K562 (cell line): ENCODE results near the gene NUF2. TPM values are rescaled to one million over a fixed set of nuclear protein-coding genes. Genes with fewer than 3 reads are reported as not detected.
"Not testable (repeated sequence)": the region's sequence is repeated elsewhere in the genome, so short reads cannot be mapped to it uniquely, and the experiment has no call there.

ENCODE experiments used
- ATAC-seq: fragments of 200-7000 bp; cut with Tn5 transposase; 3 replicates; pipeline ENCODE4 v1.9.1; 2020; ENCODE audit warnings: moderate library complexity
- BruUV-seq: library from RNA; stranded (reverse); fragments of 400-500 nt; replicated peaks from 2 replicates; lab custom pipeline; 2021; lab: Mats Ljungman, UMichigan
- CTCF ChIA-PET: fragments of 300-600 bp; formaldehyde crosslinking; extraction: SDS; loops from one replicate; lab custom pipeline; 2021; ENCODE audit warnings: low intra/inter-chr PET ratio; lab: Yijun Ruan, JAX
- POLR2A ChIA-PET: fragments of 300-600, 350-650 bp; sonication (Branson Sonifier 250); formaldehyde crosslinking; extraction: SDS; loops from one replicate; lab custom pipeline; 2021; ENCODE audit warnings: antibody characterized with exemption, inconsistent platforms; lab: Yijun Ruan, JAX
- DNase-seq, 4 experiments: peaks; one replicate each; pipeline versions ENCODE4 v3.0.0 to v3.0.0-alpha.2; 2011 to 2018; ENCODE audit warnings: low spot score in 3 of 4, mixed read lengths in 3 of 4; ENCODE audit errors: extremely low read depth in 1 of 4
- FAIRE-seq: peaks from 2 replicates; lab custom pipeline; 2011; peaks lifted over from hg19 to GRCh38; lab: Jason Lieb, UNC
- H2AFZ ChIP-seq: 2 replicates; pipeline ENCODE4 v1.6.0; 2011; ENCODE audit warnings: low read depth, low read length, control low read depth, inconsistent platforms
- H3K27ac ChIP-seq: fragments of 200-600 bp; 3 replicates; pipeline ENCODE4 v1.8.0; 2011; ENCODE audit warnings: low read depth, mild to moderate bottlenecking, control low read depth, inconsistent platforms, low read length, moderate library complexity, mixed read lengths; ENCODE audit errors: extremely low read depth
- H3K27me3 ChIP-seq, 2 experiments: fragments of 300-600 bp in 1 of 2; 2 replicates in 1 of 2; 3 replicates in 1 of 2; pipeline versions ENCODE4 v1.6.0 to v1.8.0; 2011; ENCODE audit warnings: inconsistent platforms in 2 of 2, low read length in 2 of 2, mild to moderate bottlenecking in 1 of 2, mixed read lengths in 1 of 2, moderate library complexity in 1 of 2; ENCODE audit not compliant: control insufficient read depth in 2 of 2, insufficient read depth in 2 of 2
- H3K36me3 ChIP-seq: fragments of 300-600 bp; 3 replicates; pipeline ENCODE4 v1.8.0; 2011; ENCODE audit warnings: mild to moderate bottlenecking, low read length, inconsistent platforms; ENCODE audit not compliant: control insufficient read depth, insufficient read depth
- H3K4me1 ChIP-seq, 2 experiments: fragments of 200-600 bp in 1 of 2; replicated peaks in 1 of 2; 2 replicates in 1 of 2; 3 replicates in 1 of 2; pipeline versions ENCODE4 v1.5.1 to v1.8.0; 2011; ENCODE audit warnings: inconsistent platforms in 2 of 2, low read length in 2 of 2, mild to moderate bottlenecking in 1 of 2, mixed read lengths in 1 of 2, moderate library complexity in 1 of 2; ENCODE audit not compliant: control insufficient read depth in 2 of 2, insufficient read depth in 2 of 2
- H3K4me2 ChIP-seq: 2 replicates; pipeline ENCODE4 v1.6.1; 2011; ENCODE audit warnings: low read length, control low read depth, inconsistent platforms, mixed read lengths; ENCODE audit not compliant: insufficient read depth
- H3K4me3 ChIP-seq: fragments of 200-600 bp; sonication (generic), shearing (Covaris generic); 2 replicates; pipeline ENCODE4 v1.5.1; 2016; ENCODE audit warnings: control low read depth, inconsistent platforms
- H3K79me2 ChIP-seq: fragments of 200-600 bp; 3 replicates; pipeline ENCODE4 v1.8.0; 2011; ENCODE audit warnings: low read length, inconsistent platforms; ENCODE audit not compliant: control insufficient read depth, insufficient read depth
- H3K9ac ChIP-seq, 2 experiments: 2 replicates each; pipeline versions ENCODE4 v1.6.0 to v1.6.1; 2011; ENCODE audit warnings: low read depth in 2 of 2, low read length in 2 of 2, control low read depth in 1 of 2, inconsistent platforms in 1 of 2, mild to moderate bottlenecking in 1 of 2, mixed read lengths in 1 of 2; ENCODE audit not compliant: insufficient read depth in 1 of 2
- H3K9me1 ChIP-seq: one replicate; pipeline ENCODE4 v1.6.0; 2011; ENCODE audit warnings: inconsistent platforms, mild to moderate bottlenecking, low read length, moderate library complexity; ENCODE audit not compliant: control insufficient read depth, insufficient read depth
- H3K9me3 ChIP-seq: replicated peaks from 2 replicates; pipeline ENCODE4 v1.5.1; 2011; ENCODE audit warnings: low read depth, low read length, inconsistent platforms; ENCODE audit not compliant: control insufficient read depth, insufficient read depth
- H4K20me1 ChIP-seq: replicated peaks from 2 replicates; pipeline ENCODE4 v1.6.1; 2011; ENCODE audit warnings: low read length, inconsistent platforms, mixed read lengths; ENCODE audit not compliant: control insufficient read depth, insufficient read depth
- RBM25 ChIP-seq: fragments of 200-400 bp; formaldehyde crosslinking; IDR thresholded peaks from 2 replicates; pipeline ENCODE4 v1.6.1; 2018; ENCODE audit warnings: low read length, low read depth, moderate library complexity; ENCODE audit not compliant: severe bottlenecking
- ZNF146 ChIP-seq: IDR thresholded peaks from one replicate; pipeline ENCODE4 v1.6.1; 2018; ENCODE audit warnings: missing compliant biosample characterization; ENCODE audit not compliant: unreplicated experiment
- WGBS: fragments of 100-300 bp; shearing (Covaris generic); methylation state at CpG from one replicate; pipeline ENCODE4 v1.1.6; 2016; ENCODE audit warnings: low coverage, mixed read lengths; ENCODE audit not compliant: insufficient coverage; ENCODE audit errors: missing lambda C conversion rate; 5-methylcytosine and 5-hydroxymethylcytosine counted together
- in situ Hi-C: fragments of 300-500 bp; cut with MboI; formaldehyde crosslinking; loops from 4 replicates; pipeline ENCODE4 v1.15.0; 2018; ENCODE audit warnings: inconsistent platforms, mixed read lengths
- intact Hi-C: fragments of 100-400 bp; cut with micrococcal nuclease; formaldehyde crosslinking; loops from 2 replicates; pipeline ENCODE4 v1.14.2; 2022
- polyA plus RNA-seq, 8 experiments: library from polyadenylated mRNA; depleted of rRNA in 4 of 8; stranded (reverse) in 5 of 8; unstranded in 3 of 8; fragments of >200 nt; fragmentation: Nextera tagmentation in 2 of 8; fragmentation: Illumina TruSeq in 1 of 8; extraction: Ambion mirVana in 2 of 8; extraction: Trizol in 1 of 8; gene quantifications; 2 replicates each; pipeline versions ENCODE4 v1.2.1 to v1.2.3, GENCODE V29; 2011 to 2014; ENCODE audit warnings: inconsistent platforms in 1 of 8, missing spikeins in 1 of 8
- total RNA-seq, 7 experiments: library from RNA; depleted of rRNA in 6 of 7; stranded (reverse); fragments of >200 nt in 6 of 7; fragmentation: Illumina TruSeq in 2 of 7; extraction: Trizol in 2 of 7; gene quantifications; 2 replicates each; pipeline versions ENCODE4 v1.2.1 to v1.2.3, GENCODE V29; 2011 to 2021; ENCODE audit warnings: low replicate concordance in 1 of 7

The NUF2 gene
- total and polyA plus RNA-seq, 9 of the 15 experiments (the other 6 are each of a cell fraction or from before 2014, with no cell fraction given), result 42.5 to 90.0 (median 60.3) TPM

- TF ChIP-seq RBM25, result peak; percentile 58
- peak; percentile 86 for TF ChIP-seq ZNF146 (CRISPR knock-in tag)
- intact Hi-C loops, ATAC-seq, H3K36me3 ChIP-seq, H3K9ac ChIP-seq, H3K4me2 ChIP-seq, H3K9me3 ChIP-seq, H2AFZ ChIP-seq, BruUV-seq, H3K79me2 ChIP-seq, CTCF ChIA-PET, H3K27ac ChIP-seq, in situ Hi-C loops, H3K4me1 ChIP-seq, H3K27me3 ChIP-seq, FAIRE-seq, H3K9me1 ChIP-seq, DNase-seq, H3K4me3 ChIP-seq, H4K20me1 ChIP-seq: not testable (repeated sequence)
- WGBS, result 39% methylated on average over 2 of the region's 2 CpGs
- POLR2A ChIA-PET, result interaction anchor here (0.6 kb wide), 1 partner anchor 596 kb away, joined by 4 read pairs; no protein-coding TSS in a partner anchor
Observed at GRCh38 chr1:163292153-163292552, 29.6 kb upstream of the NUF2 start.

DNA sequence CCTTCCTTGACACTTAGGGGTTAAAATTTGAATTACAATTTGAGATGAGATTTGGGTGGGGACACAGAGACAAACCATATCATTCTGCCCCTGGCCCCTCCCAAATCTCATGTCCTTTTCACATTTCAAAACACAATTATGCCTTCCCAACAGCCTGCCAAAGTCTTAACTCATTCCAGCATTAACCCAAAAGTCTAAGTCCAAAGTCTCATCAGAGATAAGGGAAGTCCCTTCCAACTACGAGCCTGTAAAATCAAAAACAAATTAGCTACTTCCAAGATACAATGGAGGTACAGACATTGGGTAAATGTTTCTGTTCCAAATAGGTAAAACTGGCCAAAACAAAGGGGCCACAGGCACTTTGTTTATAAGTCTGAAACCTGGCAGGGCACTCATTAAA lies 28.3 kb upstream of the NUF2 start:
- H3K27ac ChIP-seq, H3K79me2 ChIP-seq, H3K4me2 ChIP-seq, ATAC-seq, H3K36me3 ChIP-seq, H3K9me1 ChIP-seq, DNase-seq, H3K4me3 ChIP-seq, in situ Hi-C loops, intact Hi-C loops, H3K9ac ChIP-seq, H3K9me3 ChIP-seq, BruUV-seq, FAIRE-seq, H2AFZ ChIP-seq, H3K27me3 ChIP-seq, H3K4me1 ChIP-seq, CTCF ChIA-PET, H4K20me1 ChIP-seq: not testable (repeated sequence)
- 24% methylated on average over 1 of the region's 1 CpG for WGBS
- POLR2A ChIA-PET, result interaction anchor here (0.9 kb wide), 1 partner anchor 23 kb away, joined by 3 read pairs; no protein-coding TSS in a partner anchor
